Fibroblast of lung (primary cell): ENCODE measurements around the gene MRPS22. TPM values are rescaled to one million over a fixed set of nuclear protein-coding genes. Genes with fewer than 3 reads are reported as not detected.

Experiments
- DNase-seq, 2 donors: peaks; one replicate each; pipeline versions ENCODE4 v3.0.0 to v3.0.0-alpha.2; 2010; ENCODE audit warnings: low read depth in 2 of 2
- H2AFZ ChIP-seq: 2 replicates; pipeline ENCODE4 v1.5.1; 2012; ENCODE audit warnings: low read length, control low read depth, inconsistent platforms
- H3K27ac ChIP-seq: 2 replicates; pipeline ENCODE4 v1.5.1; 2011; ENCODE audit warnings: low read length, control low read depth; ENCODE audit not compliant: insufficient read depth
- H3K27me3 ChIP-seq: 2 replicates; pipeline ENCODE4 v1.5.1; 2011; ENCODE audit warnings: mild to moderate bottlenecking, low read length; ENCODE audit not compliant: control insufficient read depth, insufficient read depth
- H3K36me3 ChIP-seq: 2 replicates; pipeline ENCODE4 v1.5.1; 2011; ENCODE audit warnings: low read length; ENCODE audit not compliant: control insufficient read depth, insufficient read depth
- H3K4me1 ChIP-seq: 2 replicates; pipeline ENCODE4 v1.5.1; 2011; ENCODE audit warnings: low read length; ENCODE audit not compliant: control insufficient read depth, insufficient read depth; ENCODE audit errors: extremely low read depth
- H3K4me2 ChIP-seq: 2 replicates; pipeline ENCODE4 v1.5.1; 2011; ENCODE audit warnings: low read length, control low read depth; ENCODE audit not compliant: insufficient read depth; ENCODE audit errors: extremely low read depth
- H3K4me3 ChIP-seq, 4 experiments: fragments of 200-600 bp in 1 of 4; sonication (generic) in 1 of 4; replicated peaks in 1 of 4; 2 replicates each; pipeline ENCODE4 v1.5.1; 2011 to 2016; ENCODE audit warnings: low read length in 4 of 4, low read depth in 3 of 4, mild to moderate bottlenecking in 3 of 4, control low read depth in 2 of 4, inconsistent platforms in 1 of 4, mixed read lengths in 1 of 4; ENCODE audit not compliant: insufficient read depth in 1 of 4; ENCODE audit errors: control extremely low read depth in 1 of 4
- H3K79me2 ChIP-seq: 2 replicates; pipeline ENCODE4 v1.5.1; 2012; ENCODE audit warnings: mild to moderate bottlenecking, low read length, inconsistent platforms; ENCODE audit not compliant: control insufficient read depth, insufficient read depth
- H3K9ac ChIP-seq: 2 replicates; pipeline ENCODE4 v1.5.1; 2011; ENCODE audit warnings: mild to moderate bottlenecking, low read length, control low read depth; ENCODE audit not compliant: insufficient read depth
- H3K9me3 ChIP-seq: 2 replicates; pipeline ENCODE4 v1.5.1; 2012; ENCODE audit warnings: low read depth, low read length; ENCODE audit not compliant: control insufficient read depth, insufficient read depth
- H4K20me1 ChIP-seq: 2 replicates; pipeline ENCODE4 v1.5.1; 2011; ENCODE audit warnings: low read length; ENCODE audit not compliant: control insufficient read depth, insufficient read depth; ENCODE audit errors: extremely low read depth
- CTCF ChIP-seq, 2 donors: IDR thresholded peaks in 1 of 2; conservative IDR thresholded peaks in 1 of 2; 1 replicate in 1 of 2; 2 replicates in 1 of 2; pipeline ENCODE4 v1.5.1; 2011 to 2012; ENCODE audit warnings: low read length in 2 of 2, control low read depth in 1 of 2, inconsistent platforms in 1 of 2, low read depth in 1 of 2, mild to moderate bottlenecking in 1 of 2
- EZH2 ChIP-seq: IDR thresholded peaks from 2 replicates; pipeline ENCODE4 v1.5.1; 2012; ENCODE audit warnings: low read length, control low read depth, mild to moderate bottlenecking; ENCODE audit errors: missing control alignments
- polyA minus RNA-seq: library from RNA; depleted of rRNA, polyadenylated mRNA; stranded (reverse); fragments of >200 nt; gene quantifications from 2 replicates; pipeline ENCODE4 v1.2.3, GENCODE V29; 2011; ENCODE audit warnings: low replicate concordance
- polyA plus RNA-seq, 2 donors: library from polyadenylated mRNA; depleted of rRNA in 1 of 2; stranded (reverse) in 1 of 2; unstranded in 1 of 2; fragments of >200 nt; gene quantifications; 2 replicates each; pipeline ENCODE4 v1.2.1, GENCODE V29; 2011 to 2012; ENCODE audit warnings: missing spikeins in 1 of 2
- total RNA-seq: library from RNA; depleted of rRNA; stranded (reverse); fragments of >200 nt; gene quantifications from 2 replicates; pipeline ENCODE4 v1.2.1, GENCODE V29; 2014

MRPS22 gene
- 81.3 and 90.1 TPM in 2 replicates for total RNA-seq
- 56.7 and 64.6 TPM in 2 replicates for polyA plus RNA-seq
- 42.5 and 53.1 TPM in 2 replicates for polyA plus RNA-seq (2012)
- polyA minus RNA-seq, result 1.1 and 3.3 TPM in 2 replicates

GRCh38 chr3:139343895-139344856, at the start of gene MRPS22:
Gene MRPS22 (plus strand): TSS chr3:139344020. CDS start chr3:139344027, 7 bp downstream.
- H3K27ac ChIP-seq, result peak within 1 kb of the TSS; percentile 84
- peak within 1 kb of the TSS; percentile 89 for H3K9ac ChIP-seq
- peaks cover 31% of the 10 kb centered on the region for H3K79me2 ChIP-seq
- no peaks in the 10 kb centered on the region for H3K4me1 ChIP-seq
- H3K4me3 ChIP-seq, result peak within 1 kb of the TSS; percentile 67 to 100 (median 94)
- peak within 1 kb of the TSS; percentile 65 for H3K4me2 ChIP-seq
- no peaks in the 10 kb centered on the region for H3K36me3 ChIP-seq
- DNase-seq, result peak; percentile 92 to 93
- no peaks in the 10 kb centered on the region for H3K27me3 ChIP-seq
- H2AFZ ChIP-seq, result peak within 1 kb of the TSS; percentile 90
- no peaks in the 10 kb centered on the region for H4K20me1 ChIP-seq
- H3K9me3 ChIP-seq, result no peaks in the 10 kb centered on the region
- TF ChIP-seq CTCF (conservative IDR thresholded peaks at IDR 0.05 in 1 of 2, IDR thresholded peaks at IDR 0.05 in 1 of 2; ENCODE audit: low read depth in 1 of 2, low read length in 2 of 2) (no peak), EZH2 (no peak)

DNA sequence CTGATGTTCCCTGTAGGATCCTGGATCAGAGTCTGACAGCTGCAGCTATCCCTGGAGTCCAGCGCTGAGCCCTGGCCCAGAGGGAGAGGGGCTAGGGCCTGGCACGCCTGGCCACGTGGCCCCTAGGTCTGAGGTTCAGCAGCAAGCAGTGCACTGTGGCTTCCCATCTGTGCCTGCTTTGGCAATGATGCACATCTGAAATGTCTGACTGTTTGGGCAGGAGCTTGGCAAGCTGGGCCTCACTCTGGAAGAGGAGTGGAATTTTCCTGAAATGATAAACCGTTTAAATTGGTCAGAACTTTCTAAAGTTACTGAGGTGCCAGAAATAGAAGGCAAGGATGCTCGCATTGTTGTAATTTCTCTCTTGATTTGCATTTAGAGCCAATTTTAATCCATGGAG, 48.8 kb upstream of the MRPS22 start:
- Histone ChIP-seq H4K20me1 (no peaks in the 10 kb centered on the region), H3K9ac (no peak overlapping the region), H3K4me2 (no peak overlapping the region), H3K27me3 (no peaks in the 10 kb centered on the region), H3K4me1 (peaks cover 10% of the 10 kb centered on the region), H3K36me3 (no peaks in the 10 kb centered on the region), H3K27ac (no peak overlapping the region), H3K79me2 (no peaks in the 10 kb centered on the region), H2AFZ (no peak overlapping the region), H3K4me3 (no peak overlapping the region), H3K9me3 (no peaks in the 10 kb centered on the region)
- TF ChIP-seq CTCF (conservative IDR thresholded peaks at IDR 0.05 in 1 of 2, IDR thresholded peaks at IDR 0.05 in 1 of 2; ENCODE audit: low read depth in 1 of 2, low read length in 2 of 2) (no peak), EZH2 (no peak)
- no peak for DNase-seq

DNA sequence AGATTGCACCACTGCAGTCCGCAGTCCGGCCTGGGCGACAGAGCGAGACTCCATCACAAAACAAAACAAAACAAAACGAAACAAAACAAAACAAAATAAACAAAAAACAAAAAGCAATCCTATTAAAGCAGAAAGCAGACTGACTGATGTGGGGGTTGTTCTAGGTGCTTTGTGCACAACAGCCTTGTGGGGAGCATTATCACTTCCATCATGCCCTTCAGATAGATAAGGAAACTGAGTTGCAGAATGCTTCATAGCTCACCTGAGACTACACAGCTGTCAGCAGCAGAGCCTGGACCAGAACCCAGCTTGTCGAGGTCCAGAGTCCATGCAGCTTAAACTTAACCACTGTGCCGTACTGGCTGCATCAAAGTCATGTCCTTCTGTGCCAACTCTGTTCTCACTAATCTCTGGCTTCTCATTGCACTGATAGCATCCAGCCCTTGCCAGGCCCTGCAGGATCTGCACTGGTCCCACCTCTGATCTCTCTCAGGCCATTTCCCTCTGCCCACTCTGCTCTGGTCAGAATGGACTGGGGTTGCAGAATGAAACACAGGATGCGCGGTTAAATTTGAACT, 47.6 kb upstream of the MRPS22 start:
- TF ChIP-seq EZH2 (no peak), CTCF (conservative IDR thresholded peaks at IDR 0.05 in 1 of 2, IDR thresholded peaks at IDR 0.05 in 1 of 2; ENCODE audit: low read depth in 1 of 2, low read length in 2 of 2) (no peak)
- peaks cover 12% of the 10 kb centered on the region for H3K4me1 ChIP-seq
- H3K79me2 ChIP-seq, result no peaks in the 10 kb centered on the region
- no peaks in the 10 kb centered on the region for H3K27me3 ChIP-seq
- no peak overlapping the region for H3K4me2 ChIP-seq
- H2AFZ ChIP-seq, result no peak overlapping the region
- no peaks in the 10 kb centered on the region for H3K9me3 ChIP-seq
- no peak overlapping the region for H3K4me3 ChIP-seq
- DNase-seq, result no peak
- H3K27ac ChIP-seq, result no peak overlapping the region
- H3K36me3 ChIP-seq, result no peaks in the 10 kb centered on the region
- H4K20me1 ChIP-seq, result no peaks in the 10 kb centered on the region
- no peak overlapping the region for H3K9ac ChIP-seq
